Measurements from ENCODE around the gene MAP4K3. TPM values are rescaled to one million over a fixed set of nuclear protein-coding genes. Genes with fewer than 3 reads are reported as not detected.
A peak's percentile ranks its signal among the peaks of the same experiment; 100 is the strongest.

Gene MAP4K3
- total and polyA plus RNA-seq, 2 of the 4 experiments (the other 2 are of a cell fraction) = 13.2 to 32.6 TPM

- peaks cover 6% of the 10 kb centered on the region for H3K9me1 ChIP-seq (ENCODE audit: insufficient read depth, low read length)
- no peak overlapping the region for H3K4me3 ChIP-seq (ENCODE audit: insufficient read depth, low read depth, low read length)
- no peak overlapping the region for H2BK15ac ChIP-seq (ENCODE audit: low read depth, low read length)
- in situ Hi-C loops (cut with MboI; ENCODE audit: low sequenced_read_pairs) (no loop called here), intact Hi-C loops (cut with micrococcal nuclease) (no loop called here), dilution Hi-C loops (cut with HindIII; ENCODE audit: low sequenced_read_pairs, unreplicated experiment) (no loop called here)
- H3K9me3 ChIP-seq (ENCODE audit: control insufficient read depth, insufficient read depth, low read length) = no peaks in the 10 kb centered on the region
- H3K27ac ChIP-seq (ENCODE audit: insufficient read depth, low read length) = no peak overlapping the region
- H3K36me3 ChIP-seq (ENCODE audit: control insufficient read depth, insufficient read depth, low read length) = peaks cover 9% of the 10 kb centered on the region
- no peak overlapping the region for H2AK9ac ChIP-seq (replicated peaks; ENCODE audit: low read depth, low read length, poor library complexity)
- ChIA-PET POLR2A (ENCODE audit: unreplicated experiment) (no interaction called here), CTCF (interaction anchor here (1.3 kb wide), 1 partner anchor 15 kb away, joined by 3 read pairs; no protein-coding TSS in a partner anchor)
- no peak overlapping the region for H4K91ac ChIP-seq (ENCODE audit: insufficient read depth, low read depth, low read length)
- no peak overlapping the region for H3K4ac ChIP-seq (ENCODE audit: low read depth, low read length)
- no peaks in the 10 kb centered on the region; the same call in 1 of the 2 replicates for H3K4me1 ChIP-seq (ENCODE audit: control insufficient read depth, insufficient read depth, low read length)
- H2AFZ ChIP-seq (replicated peaks; ENCODE audit: low read length, poor library complexity) = no peak overlapping the region
- ATAC-seq (ENCODE audit: low read depth) (no peak), DNase-seq (no peak)
- TF ChIP-seq CHD1 (IDR thresholded peaks at IDR 0.05; ENCODE audit: low read depth, low read length) (no peak), MAZ (IDR thresholded peaks at IDR 0.05; ENCODE audit: borderline replicate concordance, low read depth, low read length) (no peak), ELK1 (IDR thresholded peaks at IDR 0.05; ENCODE audit: borderline replicate concordance, low read depth, low read length) (no peak), FOS (IDR thresholded peaks at IDR 0.05; ENCODE audit: low read depth, low read length) (no peak), CEBPB (IDR thresholded peaks at IDR 0.05; ENCODE audit: low read depth, low read length) (no peak), RAD21 (IDR thresholded peaks at IDR 0.05; ENCODE audit: low read length) (no peak), MAFK (IDR thresholded peaks at IDR 0.05; ENCODE audit: low read depth, low read length) (no peak), POLR2A (IDR thresholded peaks at IDR 0.05; ENCODE audit: low read depth, low read length) (no peak), RCOR1 (IDR thresholded peaks at IDR 0.05; ENCODE audit: insufficient replicate concordance, low read length) (no peak)
- TF ChIP-seq, protein P1, sequence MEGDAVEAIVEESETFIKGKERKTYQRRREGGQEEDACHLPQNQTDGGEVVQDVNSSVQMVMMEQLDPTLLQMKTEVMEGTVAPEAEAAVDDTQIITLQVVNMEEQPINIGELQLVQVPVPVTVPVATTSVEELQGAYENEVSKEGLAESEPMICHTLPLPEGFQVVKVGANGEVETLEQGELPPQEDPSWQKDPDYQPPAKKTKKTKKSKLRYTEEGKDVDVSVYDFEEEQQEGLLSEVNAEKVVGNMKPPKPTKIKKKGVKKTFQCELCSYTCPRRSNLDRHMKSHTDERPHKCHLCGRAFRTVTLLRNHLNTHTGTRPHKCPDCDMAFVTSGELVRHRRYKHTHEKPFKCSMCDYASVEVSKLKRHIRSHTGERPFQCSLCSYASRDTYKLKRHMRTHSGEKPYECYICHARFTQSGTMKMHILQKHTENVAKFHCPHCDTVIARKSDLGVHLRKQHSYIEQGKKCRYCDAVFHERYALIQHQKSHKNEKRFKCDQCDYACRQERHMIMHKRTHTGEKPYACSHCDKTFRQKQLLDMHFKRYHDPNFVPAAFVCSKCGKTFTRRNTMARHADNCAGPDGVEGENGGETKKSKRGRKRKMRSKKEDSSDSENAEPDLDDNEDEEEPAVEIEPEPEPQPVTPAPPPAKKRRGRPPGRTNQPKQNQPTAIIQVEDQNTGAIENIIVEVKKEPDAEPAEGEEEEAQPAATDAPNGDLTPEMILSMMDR (conservative IDR thresholded peaks at IDR 0.05; ENCODE audit: low read depth, low read length) = no peak
- TF ChIP-seq, protein P2, sequence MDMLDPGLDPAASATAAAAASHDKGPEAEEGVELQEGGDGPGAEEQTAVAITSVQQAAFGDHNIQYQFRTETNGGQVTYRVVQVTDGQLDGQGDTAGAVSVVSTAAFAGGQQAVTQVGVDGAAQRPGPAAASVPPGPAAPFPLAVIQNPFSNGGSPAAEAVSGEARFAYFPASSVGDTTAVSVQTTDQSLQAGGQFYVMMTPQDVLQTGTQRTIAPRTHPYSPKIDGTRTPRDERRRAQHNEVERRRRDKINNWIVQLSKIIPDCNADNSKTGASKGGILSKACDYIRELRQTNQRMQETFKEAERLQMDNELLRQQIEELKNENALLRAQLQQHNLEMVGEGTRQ (IDR thresholded peaks at IDR 0.05; ENCODE audit: low read depth, low read length) = no peak
- H3K18ac ChIP-seq (ENCODE audit: low read depth, low read length) = no peak overlapping the region
- peaks cover 13% of the 10 kb centered on the region; the same call in 1 of the 2 replicates for H4K20me1 ChIP-seq (ENCODE audit: insufficient read depth, low read length)
- peaks cover 29 to 44% of the 10 kb centered on the region in 2 experiments for H3K79me1 ChIP-seq (ENCODE audit: low read depth in 1 of 2, low read length in 2 of 2)
- BruUV-seq (replicated peaks) = no TSS peak
- 100% methylated on average over 2 of the region's 4 CpGs; no CpG with 5 or more reads in 1 of the 2 experiments for WGBS, 2 experiments (ENCODE audit: extremely low coverage in 2 of 2, insufficient read length in 1 of 2)
- no peak overlapping the region for H3K4me2 ChIP-seq (ENCODE audit: low read depth, low read length)
- no peak overlapping the region for H4K8ac ChIP-seq (ENCODE audit: low read depth in 2 of 2, low read length in 2 of 2)
- H3K56ac ChIP-seq (ENCODE audit: extremely low read depth, insufficient read depth, low read length) = no peak overlapping the region
- no peak overlapping the region for H2BK5ac ChIP-seq (ENCODE audit: low read depth, low read length, poor library complexity, severe bottlenecking)
- H2BK120ac ChIP-seq (ENCODE audit: low read depth, low read length) = no peak overlapping the region
- H3K23ac ChIP-seq (ENCODE audit: low read depth, low read length) = no peak overlapping the region
- no peak overlapping the region for H4K5ac ChIP-seq (ENCODE audit: low read depth, low read length)
- H2BK20ac ChIP-seq (ENCODE audit: low read depth, low read length) = no peak overlapping the region
- no peaks in the 10 kb centered on the region for H3K27me3 ChIP-seq (ENCODE audit: control insufficient read depth, insufficient read depth, low read length)
- H3K9ac ChIP-seq (ENCODE audit: low read depth, low read length) = no peak overlapping the region
- 0 out of 2 replicates have a peak overlapping the region, but pooled peaks have one; percentile 30 for H3K14ac ChIP-seq (replicated peaks; ENCODE audit: low read depth, low read length)
- no peak overlapping the region for H2AK5ac ChIP-seq (ENCODE audit: low read depth, low read length)
Measured at GRCh38 chr2:39334978-39335377, 102.1 kb downstream of the MAP4K3 start.

Data from IMR-90 (cell line).